GM12874 (cell line): ENCODE results near the gene KIZ.

Experiments used
- CTCF ChIP-seq: IDR thresholded peaks from 2 replicates; pipeline ENCODE4 v1.5.1; 2011; ENCODE audit warnings: low read depth, mild to moderate bottlenecking, control low read depth, low read length, moderate library complexity; ENCODE audit not compliant: insufficient read depth

The KIZ gene

GRCh38 chr20:21189761-21190523, 64.1 kb downstream of the KIZ start:
- TF ChIP-seq CTCF, result no peak

GRCh38 chr20:21190869-21191268, 65.0 kb downstream of the KIZ start:
- no peak for TF ChIP-seq CTCF

- TF ChIP-seq CTCF, result no peak
Observed at GRCh38 chr20:21191839-21192238, 66.0 kb downstream of the KIZ start.

DNA sequence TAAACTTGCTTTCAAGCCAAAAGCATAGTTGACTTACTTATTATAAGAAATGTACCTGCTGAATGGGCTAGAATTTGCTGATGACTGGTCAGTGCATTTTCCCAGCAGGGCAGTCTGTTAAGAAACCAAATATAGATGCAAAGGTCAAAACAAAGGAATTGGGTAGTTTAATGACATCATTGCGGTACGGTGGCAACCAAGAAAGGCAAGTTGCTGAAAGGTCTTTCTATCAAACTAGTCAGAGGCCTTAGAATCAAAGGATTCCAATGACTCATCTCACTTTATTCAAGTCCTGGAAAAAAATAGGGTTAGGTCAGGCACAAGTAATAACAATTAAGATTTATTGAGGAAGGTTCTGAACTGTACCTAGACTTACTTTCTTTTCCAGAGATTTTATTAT, 76.4 kb downstream of the KIZ start:
- TF ChIP-seq CTCF, result no peak

DNA sequence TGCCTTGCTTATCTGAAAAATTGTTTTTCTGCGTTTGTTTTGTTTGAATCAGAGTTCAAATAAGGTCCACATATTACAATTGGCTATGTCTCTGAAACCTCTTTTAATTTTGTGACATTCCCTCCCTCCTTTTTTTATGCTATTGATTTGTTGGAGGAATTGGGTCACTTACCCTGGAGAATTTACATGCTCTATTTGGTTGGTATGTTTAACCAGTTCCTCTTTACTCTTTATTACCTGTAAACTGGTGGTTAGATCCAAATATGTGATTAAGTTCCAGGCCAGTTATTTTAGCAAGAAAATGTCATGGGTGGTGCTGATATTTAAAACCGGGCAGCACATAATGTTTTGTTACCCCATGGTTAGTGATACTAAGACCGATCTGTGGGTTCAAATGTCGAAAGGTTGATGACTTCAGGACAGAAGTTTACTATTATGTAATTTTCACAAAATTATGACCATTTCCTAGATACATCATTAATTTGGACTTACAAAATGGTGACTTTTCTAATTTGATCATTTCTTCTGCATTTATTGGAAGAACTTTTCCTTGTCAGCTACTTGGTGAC, 77.3 kb downstream of the KIZ start:
- TF ChIP-seq CTCF, result no peak

GRCh38 chr20:21206584-21206983, 80.7 kb downstream of the KIZ start:
- TF ChIP-seq CTCF, result no peak

DNA sequence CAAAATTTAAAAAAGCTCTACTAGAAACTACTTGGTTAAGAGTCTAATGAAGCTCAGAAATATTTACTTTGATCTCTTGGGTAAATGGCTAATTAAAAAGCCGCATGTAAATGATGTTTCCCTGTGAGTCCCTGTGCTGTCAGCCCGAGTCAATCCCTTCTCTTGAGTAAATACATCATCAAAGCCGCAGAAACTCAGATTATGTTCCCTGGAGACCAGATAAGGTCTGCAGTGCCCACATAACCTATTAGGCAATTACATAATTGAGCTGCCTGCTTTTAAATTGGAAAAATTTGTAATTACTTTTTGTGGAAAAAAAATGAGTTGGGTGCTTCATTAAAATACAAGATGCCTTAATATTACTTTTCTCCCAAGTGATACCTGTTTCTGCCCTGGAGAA, 83.1 kb downstream of the KIZ start:
- TF ChIP-seq CTCF, result no peak
